ENCODE measurements around the gene CHSY3.

The CHSY3 gene

GRCh38 chr5:129945028-129945427 lies 40.8 kb downstream of the CHSY3 start (continued):
- TF ChIP-seq, protein P1, sequence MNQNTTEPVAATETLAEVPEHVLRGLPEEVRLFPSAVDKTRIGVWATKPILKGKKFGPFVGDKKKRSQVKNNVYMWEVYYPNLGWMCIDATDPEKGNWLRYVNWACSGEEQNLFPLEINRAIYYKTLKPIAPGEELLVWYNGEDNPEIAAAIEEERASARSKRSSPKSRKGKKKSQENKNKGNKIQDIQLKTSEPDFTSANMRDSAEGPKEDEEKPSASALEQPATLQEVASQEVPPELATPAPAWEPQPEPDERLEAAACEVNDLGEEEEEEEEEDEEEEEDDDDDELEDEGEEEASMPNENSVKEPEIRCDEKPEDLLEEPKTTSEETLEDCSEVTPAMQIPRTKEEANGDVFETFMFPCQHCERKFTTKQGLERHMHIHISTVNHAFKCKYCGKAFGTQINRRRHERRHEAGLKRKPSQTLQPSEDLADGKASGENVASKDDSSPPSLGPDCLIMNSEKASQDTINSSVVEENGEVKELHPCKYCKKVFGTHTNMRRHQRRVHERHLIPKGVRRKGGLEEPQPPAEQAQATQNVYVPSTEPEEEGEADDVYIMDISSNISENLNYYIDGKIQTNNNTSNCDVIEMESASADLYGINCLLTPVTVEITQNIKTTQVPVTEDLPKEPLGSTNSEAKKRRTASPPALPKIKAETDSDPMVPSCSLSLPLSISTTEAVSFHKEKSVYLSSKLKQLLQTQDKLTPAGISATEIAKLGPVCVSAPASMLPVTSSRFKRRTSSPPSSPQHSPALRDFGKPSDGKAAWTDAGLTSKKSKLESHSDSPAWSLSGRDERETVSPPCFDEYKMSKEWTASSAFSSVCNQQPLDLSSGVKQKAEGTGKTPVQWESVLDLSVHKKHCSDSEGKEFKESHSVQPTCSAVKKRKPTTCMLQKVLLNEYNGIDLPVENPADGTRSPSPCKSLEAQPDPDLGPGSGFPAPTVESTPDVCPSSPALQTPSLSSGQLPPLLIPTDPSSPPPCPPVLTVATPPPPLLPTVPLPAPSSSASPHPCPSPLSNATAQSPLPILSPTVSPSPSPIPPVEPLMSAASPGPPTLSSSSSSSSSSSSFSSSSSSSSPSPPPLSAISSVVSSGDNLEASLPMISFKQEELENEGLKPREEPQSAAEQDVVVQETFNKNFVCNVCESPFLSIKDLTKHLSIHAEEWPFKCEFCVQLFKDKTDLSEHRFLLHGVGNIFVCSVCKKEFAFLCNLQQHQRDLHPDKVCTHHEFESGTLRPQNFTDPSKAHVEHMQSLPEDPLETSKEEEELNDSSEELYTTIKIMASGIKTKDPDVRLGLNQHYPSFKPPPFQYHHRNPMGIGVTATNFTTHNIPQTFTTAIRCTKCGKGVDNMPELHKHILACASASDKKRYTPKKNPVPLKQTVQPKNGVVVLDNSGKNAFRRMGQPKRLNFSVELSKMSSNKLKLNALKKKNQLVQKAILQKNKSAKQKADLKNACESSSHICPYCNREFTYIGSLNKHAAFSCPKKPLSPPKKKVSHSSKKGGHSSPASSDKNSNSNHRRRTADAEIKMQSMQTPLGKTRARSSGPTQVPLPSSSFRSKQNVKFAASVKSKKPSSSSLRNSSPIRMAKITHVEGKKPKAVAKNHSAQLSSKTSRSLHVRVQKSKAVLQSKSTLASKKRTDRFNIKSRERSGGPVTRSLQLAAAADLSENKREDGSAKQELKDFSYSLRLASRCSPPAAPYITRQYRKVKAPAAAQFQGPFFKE (tag by site-specific recombination; IDR thresholded peaks at IDR 0.05; ENCODE audit: borderline replicate concordance), result no peak

DNA sequence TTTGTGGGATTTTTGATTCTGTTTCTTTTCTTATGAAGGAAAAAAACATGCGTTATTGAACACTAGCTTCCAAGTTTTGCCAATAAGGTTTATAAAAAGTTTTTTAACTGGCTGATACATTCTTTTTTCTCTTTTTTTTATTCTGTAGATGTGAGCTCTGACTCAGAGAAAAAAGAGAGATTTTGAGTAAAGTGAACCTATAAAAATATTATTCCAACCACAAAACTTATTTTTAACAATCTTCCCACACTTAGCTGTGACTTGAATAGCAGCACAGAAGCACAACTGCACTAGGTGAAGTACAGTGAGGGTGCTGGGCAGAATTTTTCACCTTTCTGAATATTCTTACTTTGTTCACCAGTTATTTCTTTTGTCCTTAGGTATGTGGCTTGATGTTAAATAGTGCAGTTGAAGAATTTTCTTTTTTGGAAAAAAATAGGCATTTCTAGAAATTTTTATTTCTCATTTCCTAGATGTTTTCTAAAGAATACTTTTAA lies 41.6 kb downstream of the CHSY3 start:
- TF ChIP-seq ZBTB21 (tag by site-specific recombination; IDR thresholded peaks at IDR 0.05) (no peak), ZBTB20 (tag by site-specific recombination; IDR thresholded peaks at IDR 0.05) (no peak), ZNF785 (tag by site-specific recombination; IDR thresholded peaks at IDR 0.05) (no peak), YY1 (tag by site-specific recombination; IDR thresholded peaks at IDR 0.05) (no peak), TCF7L2 (IDR thresholded peaks at IDR 0.05; ENCODE audit: borderline replicate concordance, low read depth, low read length) (no peak), ZNF266 (tag by site-specific recombination; IDR thresholded peaks at IDR 0.05; ENCODE audit: low read depth) (no peak), ZSCAN16 (tag by site-specific recombination; IDR thresholded peaks at IDR 0.05) (no peak), SCRT1 (tag by site-specific recombination; IDR thresholded peaks at IDR 0.05; ENCODE audit: borderline replicate concordance) (no peak), ZNF768 (tag by site-specific recombination; IDR thresholded peaks at IDR 0.05) (no peak), FEZF1 (tag by site-specific recombination; IDR thresholded peaks at IDR 0.05) (no peak), MYNN (tag by site-specific recombination; IDR thresholded peaks at IDR 0.05; ENCODE audit: borderline replicate concordance) (no peak), ZNF211 (tag by site-specific recombination; IDR thresholded peaks at IDR 0.05; ENCODE audit: low read depth) (no peak), MZF1 (tag by site-specific recombination; IDR thresholded peaks at IDR 0.05; ENCODE audit: borderline replicate concordance) (no peak), ZNF37A (tag by site-specific recombination; IDR thresholded peaks at IDR 0.05) (no peak), SP2 (tag by site-specific recombination; IDR thresholded peaks at IDR 0.05) (no peak)
- TF ChIP-seq, protein P2, sequence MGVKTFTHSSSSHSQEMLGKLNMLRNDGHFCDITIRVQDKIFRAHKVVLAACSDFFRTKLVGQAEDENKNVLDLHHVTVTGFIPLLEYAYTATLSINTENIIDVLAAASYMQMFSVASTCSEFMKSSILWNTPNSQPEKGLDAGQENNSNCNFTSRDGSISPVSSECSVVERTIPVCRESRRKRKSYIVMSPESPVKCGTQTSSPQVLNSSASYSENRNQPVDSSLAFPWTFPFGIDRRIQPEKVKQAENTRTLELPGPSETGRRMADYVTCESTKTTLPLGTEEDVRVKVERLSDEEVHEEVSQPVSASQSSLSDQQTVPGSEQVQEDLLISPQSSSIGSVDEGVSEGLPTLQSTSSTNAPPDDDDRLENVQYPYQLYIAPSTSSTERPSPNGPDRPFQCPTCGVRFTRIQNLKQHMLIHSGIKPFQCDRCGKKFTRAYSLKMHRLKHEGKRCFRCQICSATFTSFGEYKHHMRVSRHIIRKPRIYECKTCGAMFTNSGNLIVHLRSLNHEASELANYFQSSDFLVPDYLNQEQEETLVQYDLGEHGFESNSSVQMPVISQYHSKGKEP (tag by site-specific recombination; IDR thresholded peaks at IDR 0.05), result no peak
- TF ChIP-seq, protein P3, sequence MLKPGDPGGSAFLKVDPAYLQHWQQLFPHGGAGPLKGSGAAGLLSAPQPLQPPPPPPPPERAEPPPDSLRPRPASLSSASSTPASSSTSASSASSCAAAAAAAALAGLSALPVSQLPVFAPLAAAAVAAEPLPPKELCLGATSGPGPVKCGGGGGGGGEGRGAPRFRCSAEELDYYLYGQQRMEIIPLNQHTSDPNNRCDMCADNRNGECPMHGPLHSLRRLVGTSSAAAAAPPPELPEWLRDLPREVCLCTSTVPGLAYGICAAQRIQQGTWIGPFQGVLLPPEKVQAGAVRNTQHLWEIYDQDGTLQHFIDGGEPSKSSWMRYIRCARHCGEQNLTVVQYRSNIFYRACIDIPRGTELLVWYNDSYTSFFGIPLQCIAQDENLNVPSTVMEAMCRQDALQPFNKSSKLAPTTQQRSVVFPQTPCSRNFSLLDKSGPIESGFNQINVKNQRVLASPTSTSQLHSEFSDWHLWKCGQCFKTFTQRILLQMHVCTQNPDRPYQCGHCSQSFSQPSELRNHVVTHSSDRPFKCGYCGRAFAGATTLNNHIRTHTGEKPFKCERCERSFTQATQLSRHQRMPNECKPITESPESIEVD (tag by site-specific recombination; IDR thresholded peaks at IDR 0.05), result no peak
- no peak overlapping the region for H3K4me3 ChIP-seq (ENCODE audit: low read depth, low read length)
- peaks cover 3% of the 10 kb centered on the region; the same call in 1 of the 2 replicates for H3K4me1 ChIP-seq (ENCODE audit: control insufficient read depth, insufficient read depth, low read length)
- H3K36me3 ChIP-seq (ENCODE audit: control insufficient read depth in 2 of 2, insufficient read depth in 1 of 2, low read length in 2 of 2), result no peaks in the 10 kb centered on the region
- no peak overlapping the region for H3K27ac ChIP-seq (ENCODE audit: extremely low read depth, low read depth, low read length)
- H3K9me3 ChIP-seq (ENCODE audit: control insufficient read depth, insufficient read depth, low read depth, low read length), result no peaks in the 10 kb centered on the region
- CTCF ChIA-PET, result interaction anchor here (0.7 kb wide), 1 partner anchor 175 kb away, joined by 3 read pairs; no protein-coding TSS in a partner anchor
- POLR2A ChIA-PET, result no interaction called here

Data from HEK293 (cell line).